ENCODE data around the gene PHC2.

GRCh38 chr1:33276573-33277298 lies 154.2 kb downstream of the PHC2 start:
- TF ChIP-seq DPF2 (IDR thresholded peaks at IDR 0.05), result no peak
- TF ChIP-seq CTCF (IDR thresholded peaks at IDR 0.05 in 2 of 3, conservative IDR thresholded peaks at IDR 0.05 in 1 of 3; ENCODE audit: insufficient read depth in 2 of 3, low read depth in 1 of 3, low read length in 3 of 3), result no peak
- no peak for TF ChIP-seq SRSF1 (IDR thresholded peaks at IDR 0.05; ENCODE audit: low read depth, low read length)
- no peak for TF ChIP-seq ZNF639 (CRISPR knock-in tag; conservative IDR thresholded peaks at IDR 0.05 in 1 of 2, IDR thresholded peaks at IDR 0.05 in 1 of 2)
- no peak for TF ChIP-seq IRF9 (tag; IDR thresholded peaks at IDR 0.05)
- TF ChIP-seq CREB1 (IDR thresholded peaks at IDR 0.05), result no peak
- no peak for TF ChIP-seq CREB1 (CRISPR knock-in tag; IDR thresholded peaks at IDR 0.05)
- no peak for TF ChIP-seq MNT (conservative IDR thresholded peaks at IDR 0.05)
- no peak for TF ChIP-seq CUX1 (CRISPR knock-in tag; IDR thresholded peaks at IDR 0.05)
- TF ChIP-seq E2F5 (CRISPR knock-in tag; IDR thresholded peaks at IDR 0.05), result no peak
- no peak for TF ChIP-seq BACH1 (tag; IDR thresholded peaks at IDR 0.05)
- no peak for TF ChIP-seq ZNF830 (CRISPR knock-in tag; IDR thresholded peaks at IDR 0.05)

Measured in K562 (cell line).